KMS-11 (cell line): ENCODE results near the gene BORCS8.
"Not testable (repeated sequence)": the region's sequence is repeated elsewhere in the genome, so short reads cannot be mapped to it uniquely, and the experiment has no call there.

Experiments
- H2AFZ ChIP-seq: fragments of 200-600 bp; sonication (generic); 2 replicates; pipeline ENCODE4 v1.6.1; 2016; ENCODE audit warnings: antibody characterized with exemption, mixed run types, low read depth
- H3K27ac ChIP-seq: fragments of 200-600 bp; sonication (generic); 2 replicates; pipeline ENCODE4 v1.6.1; 2016; ENCODE audit warnings: mild to moderate bottlenecking, mixed run types
- H3K27me3 ChIP-seq: fragments of 200-600 bp; sonication (generic); 2 replicates; pipeline ENCODE4 v1.6.1; 2017; ENCODE audit warnings: mild to moderate bottlenecking, low read depth, mixed run types, moderate library complexity; ENCODE audit not compliant: insufficient read depth
- H3K36me3 ChIP-seq: fragments of 200-600 bp; sonication (generic); 2 replicates; pipeline ENCODE4 v1.6.1; 2017; ENCODE audit warnings: mild to moderate bottlenecking, mixed run types; ENCODE audit not compliant: insufficient read depth
- H3K4me1 ChIP-seq: fragments of 200-600 bp; sonication (generic); 2 replicates; pipeline ENCODE4 v1.6.1; 2016; ENCODE audit warnings: mild to moderate bottlenecking, low read depth, mixed run types; ENCODE audit not compliant: poor library complexity, severe bottlenecking
- H3K4me2 ChIP-seq: fragments of 200-600 bp; sonication (generic); 2 replicates; pipeline ENCODE4 v1.7.0; 2016; ENCODE audit warnings: mild to moderate bottlenecking, mixed run types
- H3K4me3 ChIP-seq: fragments of 200-600 bp; sonication (generic); IDR thresholded peaks from 2 replicates; pipeline ENCODE4 v1.6.1; 2017; ENCODE audit warnings: low read depth, low read length, mixed read lengths; ENCODE audit not compliant: insufficient read depth
- H3K79me2 ChIP-seq: fragments of 200-600 bp; sonication (generic); 2 replicates; pipeline ENCODE4 v1.6.1; 2016; ENCODE audit warnings: low read depth, mixed run types; ENCODE audit not compliant: insufficient read depth
- H3K9ac ChIP-seq: fragments of 200-600 bp; sonication (generic); 2 replicates; pipeline ENCODE4 v1.6.1; 2016; ENCODE audit warnings: mild to moderate bottlenecking, mixed run types
- H4K20me1 ChIP-seq: fragments of 200-600 bp; sonication (generic); 2 replicates; pipeline ENCODE4 v1.6.1; 2016; ENCODE audit warnings: mild to moderate bottlenecking, mixed run types; ENCODE audit not compliant: insufficient read depth
- CTCF ChIP-seq: fragments of 200-600 bp; sonication (generic); conservative IDR thresholded peaks from 2 replicates; pipeline ENCODE4 v1.6.1; 2017; ENCODE audit warnings: low read depth, mild to moderate bottlenecking, antibody characterized with exemption, low read length, moderate library complexity, mixed read lengths

The BORCS8 gene

DNA sequence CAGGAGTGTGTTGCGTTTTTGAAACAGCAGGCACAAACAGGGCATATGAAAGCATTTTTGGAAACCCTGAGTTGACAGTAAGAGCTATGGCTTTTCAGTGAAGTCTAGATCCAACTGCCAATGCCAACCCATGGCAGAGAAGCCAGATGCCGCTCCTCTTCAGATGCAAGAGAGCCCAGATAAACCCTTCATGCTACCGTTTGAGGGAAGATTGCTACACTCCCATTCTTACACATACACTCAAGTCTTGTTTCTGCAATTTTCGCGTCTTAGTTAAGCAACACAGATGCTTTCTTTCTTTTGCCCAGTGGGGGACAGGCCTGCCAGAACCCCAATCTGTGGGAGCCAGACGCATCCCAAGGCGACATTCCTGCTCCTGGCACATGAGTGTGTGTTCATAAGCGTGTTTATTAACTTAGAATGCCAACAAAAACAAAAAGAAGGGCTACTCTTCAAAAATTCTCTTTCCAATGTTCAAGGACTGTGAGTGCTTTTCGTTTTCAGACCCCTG, 10.4 kb downstream of the BORCS8 start:
- Histone ChIP-seq H3K4me2 (no peak overlapping the region), H3K4me1 (peaks cover 34% of the 10 kb centered on the region), H3K27me3 (no peaks in the 10 kb centered on the region), H3K9ac (no peak overlapping the region), H4K20me1 (no peaks in the 10 kb centered on the region), H2AFZ (no peak overlapping the region), H3K79me2 (no peaks in the 10 kb centered on the region), H3K27ac (0 out of 2 replicates have a peak overlapping the region, but pooled peaks have one; percentile 75), H3K36me3 (no peaks in the 10 kb centered on the region), H3K4me3 (no peak overlapping the region)
- no peak for TF ChIP-seq CTCF

GRCh38 chr19:19179548-19180441, 12.2 kb downstream of the BORCS8 start:
- Histone ChIP-seq H3K4me3 (no peak overlapping the region), H3K9ac (peak overlapping the region; percentile 40; the same call in 1 of the 2 replicates), H3K27me3 (no peaks in the 10 kb centered on the region), H3K4me2 (peak overlapping the region; percentile 44; the same call in 1 of the 2 replicates), H3K4me1 (peaks cover 39% of the 10 kb centered on the region), H3K36me3 (no peaks in the 10 kb centered on the region), H2AFZ (no peak overlapping the region), H3K27ac (peak overlapping the region; percentile 75), H4K20me1 (no peaks in the 10 kb centered on the region), H3K79me2 (no peaks in the 10 kb centered on the region)
- no peak for TF ChIP-seq CTCF

- Histone ChIP-seq H3K79me2 (no peaks in the 10 kb centered on the region), H3K4me3 (no peak overlapping the region), H3K27me3 (no peaks in the 10 kb centered on the region), H2AFZ (no peak overlapping the region), H3K4me1 (peaks cover 42% of the 10 kb centered on the region), H3K9ac (no peak overlapping the region), H4K20me1 (no peaks in the 10 kb centered on the region), H3K4me2 (no peak overlapping the region), H3K27ac (no peak overlapping the region), H3K36me3 (no peaks in the 10 kb centered on the region)
- no peak for TF ChIP-seq CTCF
Observed at GRCh38 chr19:19176950-19177349, 15.0 kb downstream of the BORCS8 start.

DNA sequence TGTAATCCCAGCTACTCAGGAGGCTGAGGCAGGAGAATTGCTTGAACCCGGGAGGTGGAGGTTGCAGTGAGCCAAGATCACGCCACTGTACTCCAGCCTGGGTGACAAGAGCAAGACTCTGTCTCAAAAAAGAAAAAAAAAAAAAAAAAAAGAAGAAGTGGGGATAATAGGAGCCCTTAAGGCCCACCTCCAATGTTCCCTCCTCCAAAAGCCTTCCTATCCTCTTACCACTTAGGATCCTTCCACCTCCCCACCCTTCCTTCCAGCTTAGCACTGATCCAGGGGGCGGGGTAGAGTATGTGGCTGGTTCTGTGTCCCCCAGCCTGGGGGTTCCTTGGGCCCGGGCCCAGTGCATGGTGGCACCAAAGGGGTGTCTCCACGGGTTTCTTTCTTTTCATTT, 18.7 kb downstream of the BORCS8 start:
- not testable (repeated sequence) for H3K27ac ChIP-seq, H3K9ac ChIP-seq, H3K4me3 ChIP-seq, H2AFZ ChIP-seq, H3K79me2 ChIP-seq, H3K36me3 ChIP-seq, H3K27me3 ChIP-seq, H4K20me1 ChIP-seq, H3K4me2 ChIP-seq
- peaks cover 22% of the 10 kb centered on the region for H3K4me1 ChIP-seq
